Psoas muscle (tissue), 8 donors: ENCODE results near the gene ZMYND15. TPM values are rescaled to one million over a fixed set of nuclear protein-coding genes. Genes with fewer than 3 reads are reported as not detected.
"Not testable (repeated sequence)": the region's sequence is repeated elsewhere in the genome, so short reads cannot be mapped to it uniquely, and the experiment has no call there.

Source experiments
- ATAC-seq, 4 donors: fragments of 200-7000 bp; cut with Tn5 transposase; one replicate each; pipeline ENCODE4 v1.9.1; 2020; ENCODE audit warnings: moderate library complexity in 3 of 4, mild to moderate bottlenecking in 2 of 4
- DNase-seq, 2 donors: peaks; one replicate each; pipeline ENCODE4 v3.0.0-alpha.2; 2020
- H3K27ac ChIP-seq: fragments of 200-600 bp; one replicate; pipeline ENCODE4 v1.8.0; 2022
- H3K27me3 ChIP-seq, 3 donors: fragments of 200-600 bp in 1 of 3; one replicate each; pipeline versions ENCODE4 v1.6.1 to v1.8.0; 2013 to 2022; ENCODE audit warnings: low read length in 2 of 3, mild to moderate bottlenecking in 2 of 3, moderate library complexity in 1 of 3; ENCODE audit not compliant: insufficient read depth in 3 of 3
- H3K36me3 ChIP-seq, 2 donors: fragments of 200-600 bp in 1 of 2; one replicate each; pipeline versions ENCODE4 v1.6.1 to v1.8.0; 2013 to 2022; ENCODE audit warnings: low read depth in 1 of 2, mild to moderate bottlenecking in 1 of 2, moderate library complexity in 1 of 2; ENCODE audit not compliant: insufficient read depth in 1 of 2
- H3K4me1 ChIP-seq: fragments of 200-600 bp; one replicate; pipeline ENCODE4 v1.8.0; 2022
- H3K4me3 ChIP-seq: fragments of 200-600 bp; one replicate; pipeline ENCODE4 v1.8.0; 2022; ENCODE audit warnings: mild to moderate bottlenecking
- H3K9me3 ChIP-seq: fragments of 200-600 bp; one replicate; pipeline ENCODE4 v1.8.0; 2022
- CTCF ChIP-seq: fragments of 200-600 bp; IDR thresholded peaks from one replicate; pipeline ENCODE4 v1.8.0; 2022; ENCODE audit warnings: antibody characterized with exemption
- WGBS, 3 donors: extraction: QIAGEN DNeasy Blood & Tissue Kit; methylation state at CpG; one replicate each; pipeline versions ENCODE4 v1.1.6 to v1.1.7; 2013; 5-methylcytosine and 5-hydroxymethylcytosine counted together
- intact Hi-C, 2 donors: fragments of 100-400 bp; cut with DNase I; formaldehyde crosslinking; loops; one replicate each; pipeline versions ENCODE4 v1.11.0 to v1.14.2; 2022
- polyA plus RNA-seq, 3 donors: library from polyadenylated mRNA; stranded (reverse); fragments of 200-250 nt; gene quantifications; one replicate each; pipeline ENCODE4 v1.2.3, GENCODE V29; 2013
- total RNA-seq, 4 donors: library from RNA; stranded (reverse); fragmentation: NEBNext Ultra II Directional in 2 of 4; extraction: Animal tissue kit (Norgen Biotek cat#: 25700) in 2 of 4; gene quantifications; one replicate each; pipeline versions ENCODE4 v1.2.1 to v1.2.4, GENCODE V29; 2021 to 2023
- donor health status: healthy with polysubstance abuse.
- donor health status: DM: no; HTN: no; CAD: no; lungs with moderate emphysema.
- donor health status: Bipolar disorder and iron deficiency.
- donor health status: healthy.
- donor health status: DM: yes; HTN: yes; CAD: no.
- donor health status: DM: no; HTN: no; CAD: no.
- donor health status: DM: no; HTN: no; CAD: no.
- donor health status: DM: yes; HTN: yes; CAD: no.

Gene ZMYND15
- total and polyA plus RNA-seq, 7 donors, result 0.04 to 0.30 (median 0.09) TPM; not detected in 2

GRCh38 chr17:4693416-4693815, 46.2 kb upstream of the ZMYND15 start:
- no peak for TF ChIP-seq CTCF
- ATAC-seq (no peak), DNase-seq (no peak)
- Histone ChIP-seq H3K27ac (no peak overlapping the region), H3K27me3 (no peaks in the 10 kb centered on the region), H3K4me1 (no peaks in the 10 kb centered on the region), H3K4me3 (no peak overlapping the region), H3K36me3 (peaks cover 5 to 42% of the 10 kb centered on the region in 2 donors), H3K9me3 (no peaks in the 10 kb centered on the region)
- WGBS, 3 donors, result 85 to 90% (median 86%) methylated on average over 9 of the region's 9 CpGs
- intact Hi-C loops, result no loop called here

- no peaks in the 10 kb centered on the region for H3K9me3 ChIP-seq
- 72 to 82% (median 77%) methylated on average over 6 of the region's 6 CpGs for WGBS, 3 donors
- no peaks in the 10 kb centered on the region for H3K4me1 ChIP-seq
- peaks cover 5 to 18% of the 10 kb centered on the region in 2 donors for H3K36me3 ChIP-seq
- no peak overlapping the region for H3K27ac ChIP-seq
- no peak for TF ChIP-seq CTCF
- DNase-seq, result no peak
- H3K4me3 ChIP-seq, result no peak overlapping the region
- intact Hi-C loops, result no loop called here
- ATAC-seq, result no peak
- no peaks in the 10 kb centered on the region for H3K27me3 ChIP-seq
Observed at GRCh38 chr17:4696437-4696805, 43.2 kb upstream of the ZMYND15 start.

- DNase-seq, H3K4me3 ChIP-seq, intact Hi-C loops, H3K27me3 ChIP-seq, ATAC-seq, H3K27ac ChIP-seq, H3K4me1 ChIP-seq, H3K9me3 ChIP-seq: not testable (repeated sequence)
- H3K36me3 ChIP-seq, result peaks cover 5 to 18% of the 10 kb centered on the region in 2 donors
- 84 to 90% (median 85%) methylated on average over 13 of the region's 13 CpGs for WGBS, 3 donors
Observed at GRCh38 chr17:4699401-4700056, 40.1 kb upstream of the ZMYND15 start.

GRCh38 chr17:4701116-4701515, 38.5 kb upstream of the ZMYND15 start:
- 64 to 79% (median 76%) methylated on average over 1 of the region's 1 CpG for WGBS, 3 donors
- ATAC-seq (no peak), DNase-seq (no peak)
- H3K4me3 ChIP-seq, result no peak overlapping the region
- H3K36me3 ChIP-seq, result peaks cover 5 to 16% of the 10 kb centered on the region in 2 donors
- TF ChIP-seq CTCF, result no peak
- H3K4me1 ChIP-seq, result no peaks in the 10 kb centered on the region
- intact Hi-C loops, result no loop called here
- no peaks in the 10 kb centered on the region for H3K27me3 ChIP-seq
- no peaks in the 10 kb centered on the region for H3K9me3 ChIP-seq
- H3K27ac ChIP-seq, result no peak overlapping the region

GRCh38 chr17:4703330-4703691, 36.3 kb upstream of the ZMYND15 start:
- H3K27me3 ChIP-seq, result no peaks in the 10 kb centered on the region
- peak overlapping the region; percentile 77 for H3K27ac ChIP-seq
- peak overlapping the region; percentile 82 for H3K4me3 ChIP-seq
- no peak for TF ChIP-seq CTCF
- no peaks in the 10 kb centered on the region for H3K36me3 ChIP-seq
- H3K9me3 ChIP-seq, result no peaks in the 10 kb centered on the region
- DNase-seq (no peak), ATAC-seq (no peak)
- H3K4me1 ChIP-seq, result no peaks in the 10 kb centered on the region
- WGBS, 3 donors, result 6 to 7% (median 7%) methylated on average over 15 of the region's 15 CpGs
- intact Hi-C loops, result no loop called here

GRCh38 chr17:4704574-4704907, 35.1 kb upstream of the ZMYND15 start:
- peak overlapping the region; percentile 82 for H3K4me3 ChIP-seq
- intact Hi-C loops, DNase-seq, H3K9me3 ChIP-seq, H3K27ac ChIP-seq, H3K36me3 ChIP-seq, H3K4me1 ChIP-seq, ATAC-seq, H3K27me3 ChIP-seq: not testable (repeated sequence)
- WGBS, 3 donors, result 38 to 41% (median 39%) methylated on average over 14 of the region's 14 CpGs
